Measurements from ENCODE around the gene LY86. TPM values are rescaled to one million over a fixed set of nuclear protein-coding genes. Genes with fewer than 3 reads are reported as not detected.

Gene LY86
- total and polyA plus RNA-seq, 9 of the 15 experiments (the other 6 are each of a cell fraction or from before 2014, with no cell fraction given): 0.08 to 0.20 TPM; not detected in 7

GRCh38 chr6:6683969-6684833 is 95.7 kb downstream of the LY86 start (continued):
- TF ChIP-seq ZBTB11 (CRISPR knock-in tag; IDR thresholded peaks at IDR 0.05): 0 out of 6 replicates have a peak, but pooled peaks of 1 of the 3 experiments have one; percentile 29
- TF ChIP-seq TFE3 (CRISPR knock-in tag; IDR thresholded peaks at IDR 0.05): peak; percentile 96
- TF ChIP-seq ETV1 (tag; conservative IDR thresholded peaks at IDR 0.05; ENCODE audit: low read depth): no peak
- no peak for TF ChIP-seq ELF2 (CRISPR knock-in tag; IDR thresholded peaks at IDR 0.05)
- 0 out of 2 replicates have a peak, but pooled peaks have one; percentile 77 for TF ChIP-seq EHMT2 (IDR thresholded peaks at IDR 0.05)
- peak; percentile 30; the same call in 1 of the 2 replicates for TF ChIP-seq ELF1 (tag; IDR thresholded peaks at IDR 0.05)
- TF ChIP-seq RBM39 (optimal IDR thresholded peaks at IDR 0.05; ENCODE audit: low read depth, low read length): no peak
- no peak for TF ChIP-seq NRF1 (conservative IDR thresholded peaks at IDR 0.05 in 1 of 2, IDR thresholded peaks at IDR 0.05 in 1 of 2)
- no peak for TF ChIP-seq THRB (CRISPR knock-in tag; conservative IDR thresholded peaks at IDR 0.05)
- TF ChIP-seq ZNF609 (CRISPR knock-in tag; IDR thresholded peaks at IDR 0.05; ENCODE audit: borderline replicate concordance): peak; percentile 82; the same call in 1 of the 2 replicates
- peak; percentile 40; the same call in 1 of the 2 replicates for TF ChIP-seq MBD2 (IDR thresholded peaks at IDR 0.05; ENCODE audit: borderline replicate concordance, low read depth)
- TF ChIP-seq SP1 (CRISPR knock-in tag; IDR thresholded peaks at IDR 0.05): peak; percentile 61; the same call in 1 of the 2 replicates
- TF ChIP-seq SMAD4 (CRISPR knock-in tag; conservative IDR thresholded peaks at IDR 0.05): peak; percentile 78
- TF ChIP-seq ZNF134 (CRISPR knock-in tag; conservative IDR thresholded peaks at IDR 0.05): no peak
- TF ChIP-seq BHLHE40 (IDR thresholded peaks at IDR 0.05; ENCODE audit: low read length): peak; percentile 95
